Kidney epithelial cell (primary cell): ENCODE data around the gene RASSF3. TPM values are rescaled to one million over a fixed set of nuclear protein-coding genes. Genes with fewer than 3 reads are reported as not detected.

Experiments
- DNase-seq: peaks from one replicate; pipeline ENCODE4 v3.0.0-alpha.2; 2010; ENCODE audit warnings: low read depth
- H3K27me3 ChIP-seq: 2 replicates; pipeline ENCODE4 v1.6.0; 2011; ENCODE audit warnings: low read length; ENCODE audit not compliant: control insufficient read depth, insufficient read depth
- H3K36me3 ChIP-seq: 2 replicates; pipeline ENCODE4 v1.5.1; 2011; ENCODE audit warnings: low read length; ENCODE audit not compliant: control insufficient read depth, insufficient read depth
- H3K4me3 ChIP-seq: 2 replicates; pipeline ENCODE4 v1.5.1; 2011; ENCODE audit warnings: low read depth, mild to moderate bottlenecking, control low read depth, low read length
- total RNA-seq: library from RNA; depleted of rRNA; stranded (reverse); fragments of >200 nt; gene quantifications from 2 replicates; pipeline ENCODE4 v1.2.3, GENCODE V29; 2015
- TF ChIP-seq, protein P1 (sequence below): IDR thresholded peaks from 2 replicates; pipeline ENCODE4 v1.5.1; 2011; ENCODE audit warnings: mild to moderate bottlenecking, moderate library complexity, low read length, control low read depth, inconsistent platforms; ENCODE audit not compliant: insufficient read depth, poor library complexity, severe bottlenecking

Gene RASSF3
- total RNA-seq, 1 donor from 2014 or later: 25.7 TPM

DNA sequence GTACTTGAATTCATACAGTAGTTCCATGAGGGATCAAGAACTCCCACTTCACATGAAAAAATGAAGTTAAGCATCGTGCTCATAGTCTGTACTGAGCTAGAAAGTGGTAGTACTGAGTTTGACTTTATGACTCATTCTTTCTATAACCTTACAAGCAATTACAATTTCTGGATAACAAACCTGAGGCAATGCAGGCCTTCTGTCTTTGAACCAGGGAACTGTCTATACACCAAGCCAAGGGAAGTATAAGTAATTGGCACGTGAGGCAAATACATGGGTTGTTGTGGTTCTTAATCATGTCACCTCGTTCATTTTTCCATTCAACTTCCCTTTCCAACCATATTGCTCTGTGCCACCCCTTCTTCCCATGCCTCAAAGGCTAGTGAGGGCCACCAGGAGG lies 132.1 kb downstream of the RASSF3 start:
- H3K27me3 ChIP-seq: no peaks in the 10 kb centered on the region
- DNase-seq: no peak
- no peak overlapping the region for H3K4me3 ChIP-seq
- TF ChIP-seq, protein P1, sequence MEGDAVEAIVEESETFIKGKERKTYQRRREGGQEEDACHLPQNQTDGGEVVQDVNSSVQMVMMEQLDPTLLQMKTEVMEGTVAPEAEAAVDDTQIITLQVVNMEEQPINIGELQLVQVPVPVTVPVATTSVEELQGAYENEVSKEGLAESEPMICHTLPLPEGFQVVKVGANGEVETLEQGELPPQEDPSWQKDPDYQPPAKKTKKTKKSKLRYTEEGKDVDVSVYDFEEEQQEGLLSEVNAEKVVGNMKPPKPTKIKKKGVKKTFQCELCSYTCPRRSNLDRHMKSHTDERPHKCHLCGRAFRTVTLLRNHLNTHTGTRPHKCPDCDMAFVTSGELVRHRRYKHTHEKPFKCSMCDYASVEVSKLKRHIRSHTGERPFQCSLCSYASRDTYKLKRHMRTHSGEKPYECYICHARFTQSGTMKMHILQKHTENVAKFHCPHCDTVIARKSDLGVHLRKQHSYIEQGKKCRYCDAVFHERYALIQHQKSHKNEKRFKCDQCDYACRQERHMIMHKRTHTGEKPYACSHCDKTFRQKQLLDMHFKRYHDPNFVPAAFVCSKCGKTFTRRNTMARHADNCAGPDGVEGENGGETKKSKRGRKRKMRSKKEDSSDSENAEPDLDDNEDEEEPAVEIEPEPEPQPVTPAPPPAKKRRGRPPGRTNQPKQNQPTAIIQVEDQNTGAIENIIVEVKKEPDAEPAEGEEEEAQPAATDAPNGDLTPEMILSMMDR: no peak
- H3K36me3 ChIP-seq: no peaks in the 10 kb centered on the region

DNA sequence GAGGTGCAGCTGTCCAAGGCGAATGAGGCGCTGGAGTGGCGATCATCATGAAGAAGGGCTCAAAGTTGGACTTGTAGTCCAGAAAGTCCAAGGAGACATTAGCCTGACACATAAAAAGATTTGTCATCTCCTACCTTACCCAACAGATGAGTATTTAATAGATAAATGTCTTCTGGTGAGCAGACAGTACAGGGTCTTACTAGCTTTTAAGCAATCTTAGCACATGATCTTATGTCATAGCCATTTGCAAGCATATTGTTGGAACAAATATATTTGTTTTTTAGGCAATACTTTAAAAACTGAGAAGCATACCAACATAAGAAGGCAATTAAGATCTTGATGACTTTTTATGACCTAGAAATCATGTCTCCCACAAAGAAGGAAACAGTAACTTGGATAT lies 132.9 kb downstream of the RASSF3 start:
- DNase-seq: no peak
- TF ChIP-seq, protein P1: no peak
- Histone ChIP-seq H3K4me3 (no peak overlapping the region), H3K27me3 (no peaks in the 10 kb centered on the region), H3K36me3 (no peaks in the 10 kb centered on the region)

DNA sequence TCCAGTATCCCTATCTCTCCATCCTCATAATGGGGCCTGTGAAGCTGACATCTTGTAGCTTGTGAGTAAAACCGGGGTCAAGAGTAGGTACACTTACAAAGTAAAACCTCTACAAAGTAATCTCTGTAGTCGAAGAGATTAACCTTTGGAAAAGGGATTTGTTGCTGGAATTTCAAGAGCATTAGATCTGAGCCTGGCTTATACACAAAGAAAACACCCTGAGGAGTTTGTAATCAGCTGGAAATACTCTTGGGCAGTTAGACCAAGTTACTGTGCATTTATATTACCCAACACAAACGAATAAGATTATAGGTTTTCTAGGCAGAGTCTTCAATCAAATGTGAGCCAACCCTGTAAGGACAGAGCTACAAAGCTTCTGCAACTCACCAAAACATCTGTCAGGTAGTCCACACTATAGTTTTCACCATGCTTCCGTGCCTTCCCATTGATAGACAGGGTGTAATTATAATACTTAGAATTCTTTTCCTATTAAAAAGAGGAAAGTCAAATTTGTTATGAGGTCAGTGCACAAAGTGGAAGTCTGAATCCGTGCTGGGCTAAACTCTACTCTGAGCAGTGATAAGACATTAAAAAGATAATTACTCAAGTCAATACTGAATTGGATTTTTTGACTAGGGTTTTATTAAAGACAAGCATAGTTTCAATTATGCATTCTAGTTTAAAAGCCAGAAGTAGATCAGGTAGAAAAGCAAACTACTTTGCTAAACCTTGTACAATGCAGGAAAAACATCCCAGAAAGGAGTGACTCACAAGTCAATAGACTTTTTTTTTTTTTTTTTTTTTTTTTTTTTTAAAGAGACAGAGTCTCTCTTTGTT lies 134.3 kb downstream of the RASSF3 start:
- no peak for DNase-seq
- no peaks in the 10 kb centered on the region for H3K36me3 ChIP-seq
- H3K4me3 ChIP-seq: no peak overlapping the region
- TF ChIP-seq, protein P1: no peak
- no peaks in the 10 kb centered on the region for H3K27me3 ChIP-seq

DNA sequence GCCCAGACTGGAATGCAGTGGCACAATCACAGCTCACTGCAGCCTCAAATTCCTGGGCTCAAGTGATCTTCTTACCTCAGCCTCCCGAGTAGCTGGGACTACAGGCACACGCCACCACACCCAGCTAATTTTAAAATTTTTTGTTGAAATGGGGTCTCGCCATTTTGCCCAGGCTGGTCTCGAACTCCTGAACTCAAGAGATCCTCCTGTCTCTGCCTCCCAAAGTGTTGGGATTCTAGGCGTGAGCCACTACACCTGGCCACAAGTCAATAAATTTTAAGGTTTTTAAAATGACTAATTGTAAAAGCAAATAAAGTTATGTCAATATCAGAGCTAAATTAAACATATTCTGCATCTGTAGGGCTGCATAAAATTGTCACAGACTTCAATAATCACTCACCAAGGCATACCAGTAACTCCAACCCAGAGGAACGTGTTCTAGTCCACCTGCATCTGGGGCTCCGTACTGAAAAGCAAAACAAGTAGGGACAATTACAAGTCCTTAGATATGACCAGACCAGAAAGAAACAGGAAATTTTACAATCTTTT lies 135.0 kb downstream of the RASSF3 start:
- no peaks in the 10 kb centered on the region for H3K27me3 ChIP-seq
- TF ChIP-seq, protein P1: no peak
- no peaks in the 10 kb centered on the region for H3K36me3 ChIP-seq

DNA sequence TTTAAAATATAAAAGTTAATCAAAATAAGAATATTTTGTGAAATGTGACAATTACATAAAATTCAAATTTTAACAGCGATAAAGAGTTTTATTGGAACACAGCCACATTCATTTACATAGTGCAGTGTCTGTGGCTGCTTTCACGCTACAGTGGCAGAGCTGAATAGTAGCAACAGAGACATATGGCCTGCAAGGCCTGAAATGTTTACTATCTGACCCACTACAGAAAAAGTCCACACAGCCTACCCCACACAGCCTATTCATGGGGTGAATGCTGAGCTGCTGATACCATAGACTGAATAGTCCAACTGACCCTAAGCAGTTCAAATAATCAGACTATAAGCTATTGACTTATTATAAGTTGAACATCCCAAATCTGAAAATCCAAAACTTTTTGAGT lies 135.7 kb downstream of the RASSF3 start:
- Histone ChIP-seq H3K27me3 (no peaks in the 10 kb centered on the region), H3K36me3 (no peaks in the 10 kb centered on the region), H3K4me3 (no peak overlapping the region)
- TF ChIP-seq, protein P1: no peak
- no peak for DNase-seq

More for the DNA sequence above, 135.0 kb downstream of the RASSF3 start:
- no peak for DNase-seq
- H3K4me3 ChIP-seq: no peak overlapping the region

DNA sequence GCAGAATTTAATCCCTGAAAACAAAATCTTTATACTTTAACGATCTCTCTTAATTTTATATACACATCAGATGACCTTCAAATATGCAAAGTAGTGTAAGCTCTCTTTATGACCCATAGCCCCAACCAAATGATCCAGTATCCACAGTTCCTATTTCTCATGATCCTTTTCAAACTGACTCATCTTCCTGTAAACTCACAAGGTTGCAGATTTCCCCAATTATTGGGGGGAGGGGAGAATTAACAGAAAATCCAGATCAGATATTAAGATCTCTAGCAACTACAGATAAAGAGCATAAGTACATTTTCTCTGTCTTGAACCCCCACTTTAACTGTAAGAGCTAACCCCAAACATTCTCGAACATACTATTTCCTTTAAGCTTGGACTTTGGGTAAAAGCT lies 136.4 kb downstream of the RASSF3 start:
- Histone ChIP-seq H3K36me3 (no peaks in the 10 kb centered on the region), H3K4me3 (no peak overlapping the region), H3K27me3 (no peaks in the 10 kb centered on the region)
- TF ChIP-seq, protein P1: no peak
- no peak for DNase-seq
